HFFc6 (cell line): Measurements from ENCODE around the gene SLC25A45. TPM values are rescaled to one million over a fixed set of nuclear protein-coding genes. Genes with fewer than 3 reads are reported as not detected.

Source experiments
- DNase-seq: peaks from one replicate; pipeline ENCODE4 v3.0.0-alpha.2; 2018
- H3K27ac Mint-ChIP-seq: 2 replicates; pipeline ENCODE4 v1.8.0; 2020; ENCODE audit warnings: mild to moderate bottlenecking, mixed read lengths
- H3K27me3 Mint-ChIP-seq: 2 replicates; pipeline ENCODE4 v1.8.0; 2021; ENCODE audit warnings: mild to moderate bottlenecking, moderate library complexity, mixed read lengths; ENCODE audit not compliant: insufficient read depth
- H3K36me3 Mint-ChIP-seq: 2 replicates; pipeline ENCODE4 v1.8.0; 2021; ENCODE audit warnings: low read depth, mixed read lengths
- H3K4me1 Mint-ChIP-seq: 2 replicates; pipeline ENCODE4 v1.8.0; 2020; ENCODE audit warnings: low read depth, mixed read lengths
- H3K4me3 Mint-ChIP-seq: 2 replicates; pipeline ENCODE4 v1.8.0; 2020; ENCODE audit warnings: mild to moderate bottlenecking, moderate library complexity, mixed read lengths
- H3K9me3 Mint-ChIP-seq: 2 replicates; pipeline ENCODE4 v1.8.0; 2020; ENCODE audit warnings: mild to moderate bottlenecking, mixed read lengths
- CTCF ChIP-seq: fragments of 200-600 bp; sonication (generic); IDR thresholded peaks from 2 replicates; pipeline ENCODE4 v1.5.0; 2021; ENCODE audit warnings: antibody characterized with exemption, mild to moderate bottlenecking
- total RNA-seq, 6 experiments: library from RNA; stranded (reverse); fragmentation: NEBNext Ultra II Directional; extraction: Animal tissue kit (Norgen Biotek cat#: 25700); gene quantifications; 2 replicates in 1 of 6; 3 replicates in 5 of 6; pipeline ENCODE4 v1.2.3, GENCODE V29; 2021

SLC25A45 gene
- total RNA-seq, 6 experiments from 2014 or later, result 4.9 to 8.9 (median 5.8) TPM

GRCh38 chr11:65403607-65404121 lies 21.2 kb upstream of the SLC25A45 start:
- no peak for TF ChIP-seq CTCF
- DNase-seq, result no peak

GRCh38 chr11:65402790-65403189 lies 20.3 kb upstream of the SLC25A45 start:
- Mint-ChIP-seq H3K27me3 (no peaks in the 10 kb centered on the region; the same call in 1 of the 2 replicates), H3K36me3 (peaks cover 5% of the 10 kb centered on the region), H3K4me3 (no peak overlapping the region), H3K27ac (no peak overlapping the region), H3K9me3 (no peaks in the 10 kb centered on the region), H3K4me1 (no peaks in the 10 kb centered on the region)
- no peak for TF ChIP-seq CTCF
- DNase-seq, result no peak

More at GRCh38 chr11:65403607-65404121, 21.2 kb upstream of the SLC25A45 start:
- Mint-ChIP-seq H3K27ac (no peak overlapping the region), H3K4me3 (no peak overlapping the region), H3K4me1 (no peaks in the 10 kb centered on the region), H3K27me3 (no peaks in the 10 kb centered on the region; the same call in 1 of the 2 replicates), H3K9me3 (no peaks in the 10 kb centered on the region), H3K36me3 (peaks cover 7% of the 10 kb centered on the region)

GRCh38 chr11:65401803-65402248 lies 19.4 kb upstream of the SLC25A45 start:
- Mint-ChIP-seq H3K27ac (no peak overlapping the region), H3K36me3 (peaks cover 11% of the 10 kb centered on the region), H3K4me3 (no peak overlapping the region), H3K27me3 (peaks cover 1% of the 10 kb centered on the region), H3K4me1 (no peaks in the 10 kb centered on the region), H3K9me3 (no peaks in the 10 kb centered on the region)
- TF ChIP-seq CTCF, result no peak
- DNase-seq, result no peak

- Mint-ChIP-seq H3K4me3 (no peak overlapping the region), H3K4me1 (no peaks in the 10 kb centered on the region), H3K9me3 (no peaks in the 10 kb centered on the region), H3K27ac (no peak overlapping the region), H3K27me3 (peaks cover 1% of the 10 kb centered on the region), H3K36me3 (peaks cover 11% of the 10 kb centered on the region)
- no peak for DNase-seq
- no peak for TF ChIP-seq CTCF
Measured at GRCh38 chr11:65401073-65401802, 18.8 kb upstream of the SLC25A45 start.

GRCh38 chr11:65400307-65401072 lies 18.0 kb upstream of the SLC25A45 start:
- Mint-ChIP-seq H3K36me3 (peaks cover 11% of the 10 kb centered on the region), H3K9me3 (no peaks in the 10 kb centered on the region), H3K4me1 (no peaks in the 10 kb centered on the region), H3K27ac (no peak overlapping the region), H3K27me3 (peaks cover 1% of the 10 kb centered on the region), H3K4me3 (no peak overlapping the region)
- no peak for TF ChIP-seq CTCF
- DNase-seq, result no peak
